Uterus (tissue), 4 donors: Measurements from ENCODE around the gene KCNK6. TPM values are rescaled to one million over a fixed set of nuclear protein-coding genes. Genes with fewer than 3 reads are reported as not detected.
"Not testable (repeated sequence)": the region's sequence is repeated elsewhere in the genome, so short reads cannot be mapped to it uniquely, and the experiment has no call there.

Experiments
- DNase-seq, 2 donors: peaks; one replicate each; pipeline ENCODE4 v3.0.0-alpha.2; 2019 to 2020
- H3K27ac ChIP-seq, 2 donors: fragments of 200-600 bp; sonication (generic); 1 replicate in 1 of 2; 2 replicates in 1 of 2; pipeline ENCODE4 v1.5.1; 2016 to 2018
- H3K27me3 ChIP-seq, 2 donors: fragments of 200-600 bp; sonication (generic); one replicate each; pipeline ENCODE4 v1.5.1; 2018 to 2019; ENCODE audit warnings: control low read depth in 1 of 2
- H3K36me3 ChIP-seq, 2 donors: fragments of 200-600 bp; sonication (generic); one replicate each; pipeline ENCODE4 v1.5.1; 2019; ENCODE audit warnings: control low read depth in 1 of 2
- H3K4me1 ChIP-seq, 2 donors: fragments of 200-600 bp; sonication (generic); one replicate each; pipeline ENCODE4 v1.5.1; 2018 to 2019; ENCODE audit warnings: control low read depth in 1 of 2
- H3K4me3 ChIP-seq, 2 donors: fragments of 200-600 bp; sonication (generic); 1 replicate in 1 of 2; 2 replicates in 1 of 2; pipeline ENCODE4 v1.5.1; 2018 to 2019; ENCODE audit warnings: mild to moderate bottlenecking in 1 of 2
- H3K9me3 ChIP-seq, 2 donors: fragments of 200-600 bp; sonication (generic); one replicate each; pipeline ENCODE4 v1.5.1; 2019; ENCODE audit warnings: control low read depth in 1 of 2
- CTCF ChIP-seq, 4 experiments: fragments of 200-600 bp in 2 of 4; fragments of 450-650 bp in 2 of 4; sonication (generic) in 2 of 4; IDR thresholded peaks; one replicate each; pipeline ENCODE4 v1.5.1; 2016 to 2019; ENCODE audit warnings: antibody characterized with exemption in 4 of 4, mild to moderate bottlenecking in 2 of 4, moderate library complexity in 1 of 4
- POLR2A ChIP-seq, 2 donors: fragments of 450-650 bp; IDR thresholded peaks; one replicate each; pipeline ENCODE4 v1.6.1; 2016; ENCODE audit warnings: antibody characterized with exemption in 2 of 2, mild to moderate bottlenecking in 1 of 2, moderate library complexity in 1 of 2
- intact Hi-C: fragments of 100-400 bp; cut with DNase I; formaldehyde crosslinking; loops from one replicate; pipeline ENCODE4 v1.15.1; 2023; ENCODE audit warnings: low total_unique reads
- total RNA-seq, 4 donors: library from RNA; depleted of rRNA in 3 of 4; stranded (reverse); fragments of >200 nt in 3 of 4; gene quantifications; one replicate each; pipeline versions ENCODE4 v1.1.0 to v1.2.4, GENCODE V29; 2014 to 2023
- donor health status: DM: yes; HTN: yes; CAD: no.

KCNK6 gene
- total RNA-seq, 4 donors from 2014 or later: 0.59 to 60.6 (median 4.3) TPM

GRCh38 chr19:38331728-38332127, 12.1 kb downstream of the KCNK6 start:
- H3K27me3 ChIP-seq: no peaks in the 10 kb centered on the region
- TF ChIP-seq CTCF (IDR thresholded peaks at IDR 0.05) (no peak), POLR2A (IDR thresholded peaks at IDR 0.05) (no peak)
- DNase-seq: no peak
- no peak overlapping the region for H3K27ac ChIP-seq
- no peaks in the 10 kb centered on the region for H3K4me1 ChIP-seq
- intact Hi-C loops: loop anchor here (5.0 kb wide), 1 partner anchor 89 kb away; no protein-coding TSS in a partner anchor
- no peaks in the 10 kb centered on the region for H3K36me3 ChIP-seq
- no peak overlapping the region for H3K4me3 ChIP-seq
- no peaks in the 10 kb centered on the region for H3K9me3 ChIP-seq

GRCh38 chr19:38333245-38333644, 13.6 kb downstream of the KCNK6 start:
- H3K4me1 ChIP-seq: peaks cover 0 to 6% of the 10 kb centered on the region in 2 donors
- intact Hi-C loops: loop anchor here (5.0 kb wide), 1 partner anchor 91 kb away; no protein-coding TSS in a partner anchor
- TF ChIP-seq POLR2A (IDR thresholded peaks at IDR 0.05) (no peak), CTCF (IDR thresholded peaks at IDR 0.05) (no peak)

GRCh38 chr19:38335949-38336637, 16.4 kb downstream of the KCNK6 start:
- no peaks in the 10 kb centered on the region for H3K36me3 ChIP-seq
- DNase-seq: peak; percentile 95 to 96
- H3K4me1 ChIP-seq: peaks cover 0 to 6% of the 10 kb centered on the region in 2 donors
- TF ChIP-seq CTCF (IDR thresholded peaks at IDR 0.05) (no peak), POLR2A (IDR thresholded peaks at IDR 0.05) (peak; percentile 32 to 50)
- intact Hi-C loops: loop anchor here (5.0 kb wide), 1 partner anchor 36 kb away; the partner anchor contains the start of gene PSMD8
- H3K4me3 ChIP-seq: peak overlapping the region; percentile 62 to 69
- H3K27ac ChIP-seq: peak overlapping the region; percentile 95 to 96
- H3K27me3 ChIP-seq: no peaks in the 10 kb centered on the region
- no peaks in the 10 kb centered on the region for H3K9me3 ChIP-seq

More at GRCh38 chr19:38333245-38333644, 13.6 kb downstream of the KCNK6 start:
- H3K4me3 ChIP-seq: no peak overlapping the region
- H3K36me3 ChIP-seq: no peaks in the 10 kb centered on the region
- no peak for DNase-seq
- H3K9me3 ChIP-seq: no peaks in the 10 kb centered on the region
- H3K27me3 ChIP-seq: no peaks in the 10 kb centered on the region
- H3K27ac ChIP-seq: no peak overlapping the region

- no peaks in the 10 kb centered on the region for H3K27me3 ChIP-seq
- peaks cover 0 to 6% of the 10 kb centered on the region in 2 donors for H3K4me1 ChIP-seq
- DNase-seq: peak; percentile 95 to 96
- H3K4me3 ChIP-seq: peak overlapping the region; percentile 62 to 69
- H3K36me3 ChIP-seq: no peaks in the 10 kb centered on the region
- TF ChIP-seq POLR2A (IDR thresholded peaks at IDR 0.05): no peak
- no peak for TF ChIP-seq CTCF (IDR thresholded peaks at IDR 0.05)
- H3K9me3 ChIP-seq: no peaks in the 10 kb centered on the region
- intact Hi-C loops: loop anchor here (5.0 kb wide), 1 partner anchor 36 kb away; the partner anchor contains the start of gene PSMD8
- peak overlapping the region; percentile 95 to 96 for H3K27ac ChIP-seq
These were observed 17.2 kb downstream of the KCNK6 start for GRCh38 chr19:38336638-38337359.

GRCh38 chr19:38337360-38337653, 17.7 kb downstream of the KCNK6 start:
- no peaks in the 10 kb centered on the region for H3K9me3 ChIP-seq
- intact Hi-C loops: loop anchor here (5.0 kb wide), 1 partner anchor 35 kb away; the partner anchor contains the start of gene PSMD8
- no peaks in the 10 kb centered on the region for H3K36me3 ChIP-seq
- peak overlapping the region; percentile 62 to 69 for H3K4me3 ChIP-seq
- no peak for TF ChIP-seq CTCF (IDR thresholded peaks at IDR 0.05)
- TF ChIP-seq POLR2A (IDR thresholded peaks at IDR 0.05): no peak
- peak overlapping the region in 1 of 2 donors; percentile 96 for H3K27ac ChIP-seq
- no peaks in the 10 kb centered on the region for H3K27me3 ChIP-seq
- no peak for DNase-seq
- H3K4me1 ChIP-seq: peaks cover 0 to 6% of the 10 kb centered on the region in 2 donors

GRCh38 chr19:38339011-38339410, 19.4 kb downstream of the KCNK6 start:
- not testable (repeated sequence) for DNase-seq, H3K36me3 ChIP-seq, H3K27ac ChIP-seq, H3K4me3 ChIP-seq, H3K4me1 ChIP-seq, H3K27me3 ChIP-seq, H3K9me3 ChIP-seq
- intact Hi-C loops: loop anchor here (5.0 kb wide), 1 partner anchor 33 kb away; the partner anchor contains the start of gene PSMD8
